Calu3 (cell line): ENCODE results near the gene ARL13A. TPM values are rescaled to one million over a fixed set of nuclear protein-coding genes. Genes with fewer than 3 reads are reported as not detected.

Experiments used
- BruUV-seq: library from RNA; stranded (reverse); fragments of 400-500 nt; replicated peaks from 2 replicates; lab custom pipeline; 2021; lab: Mats Ljungman, UMichigan
- CTCF ChIA-PET: fragments of 300-600 bp; sonication (Branson Sonifier 250); formaldehyde crosslinking; loops from one replicate; lab custom pipeline; 2022; ENCODE audit warnings: antibody characterized with exemption; lab: Charles Lee
- DNase-seq: peaks from one replicate; pipeline ENCODE4 v3.0.0; 2022
- H3K27ac Mint-ChIP-seq: one replicate; pipeline ENCODE4 v1.8.0; 2022; ENCODE audit warnings: mixed read lengths; ENCODE audit not compliant: unreplicated experiment
- H3K27me3 Mint-ChIP-seq: one replicate; pipeline ENCODE4 v1.8.0; 2022; ENCODE audit warnings: mixed read lengths; ENCODE audit not compliant: unreplicated experiment
- H3K36me3 Mint-ChIP-seq: one replicate; pipeline ENCODE4 v1.8.0; 2022; ENCODE audit warnings: mild to moderate bottlenecking, moderate library complexity, mixed read lengths; ENCODE audit not compliant: insufficient read depth, unreplicated experiment
- H3K4me1 Mint-ChIP-seq: one replicate; pipeline ENCODE4 v1.8.0; 2022; ENCODE audit warnings: mild to moderate bottlenecking, low read depth, mixed read lengths; ENCODE audit not compliant: unreplicated experiment
- H3K4me3 Mint-ChIP-seq: one replicate; pipeline ENCODE4 v1.8.0; 2022; ENCODE audit warnings: mild to moderate bottlenecking, low read depth, moderate library complexity, mixed read lengths; ENCODE audit not compliant: unreplicated experiment
- H3K9me3 Mint-ChIP-seq: one replicate; pipeline ENCODE4 v1.8.0; 2022; ENCODE audit warnings: low read depth, mixed read lengths; ENCODE audit not compliant: unreplicated experiment
- intact Hi-C: fragments of 100-400 bp; cut with micrococcal nuclease; formaldehyde crosslinking; loops from one replicate; pipeline ENCODE4 v1.10.0; 2022; ENCODE audit not compliant: unreplicated experiment
- total RNA-seq: library from RNA; stranded (reverse); gene quantifications from 2 replicates; pipeline ENCODE4 v1.2.3, GENCODE V29; 2022
- TF ChIP-seq, protein P1 (sequence below): fragments of 200-600 bp; IDR thresholded peaks from one replicate; pipeline ENCODE4 v1.8.0; 2022; ENCODE audit warnings: antibody characterized with exemption; ENCODE audit not compliant: unreplicated experiment

ARL13A gene
- total RNA-seq, 1 experiment from 2014 or later, result not detected

DNA sequence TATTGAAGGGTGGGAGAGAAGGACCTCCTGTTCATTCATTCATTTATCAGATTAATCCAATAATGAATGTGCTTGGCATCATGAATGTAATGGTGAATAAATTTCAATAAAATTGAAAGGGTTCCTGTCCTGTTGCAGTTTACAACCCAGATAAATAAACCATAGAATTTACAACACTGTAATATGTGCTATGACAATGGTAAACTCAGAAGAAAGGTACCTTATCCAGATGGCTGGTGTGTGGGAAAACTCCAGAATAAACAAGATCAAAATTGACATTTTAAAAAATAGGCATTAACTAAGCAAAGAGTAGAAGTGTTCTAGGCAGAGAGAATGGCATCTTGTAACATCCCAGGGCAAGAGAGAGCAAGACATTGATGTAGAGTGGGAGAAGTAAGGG, 15.3 kb downstream of the ARL13A start:
- Mint-ChIP-seq H3K4me1 (peaks cover 11% of the 10 kb centered on the region), H3K4me3 (no peak overlapping the region), H3K36me3 (peaks cover 12% of the 10 kb centered on the region), H3K27ac (no peak overlapping the region), H3K27me3 (no peaks in the 10 kb centered on the region), H3K9me3 (no peaks in the 10 kb centered on the region)
- intact Hi-C loops, result no loop called here
- TF ChIP-seq, protein P1, sequence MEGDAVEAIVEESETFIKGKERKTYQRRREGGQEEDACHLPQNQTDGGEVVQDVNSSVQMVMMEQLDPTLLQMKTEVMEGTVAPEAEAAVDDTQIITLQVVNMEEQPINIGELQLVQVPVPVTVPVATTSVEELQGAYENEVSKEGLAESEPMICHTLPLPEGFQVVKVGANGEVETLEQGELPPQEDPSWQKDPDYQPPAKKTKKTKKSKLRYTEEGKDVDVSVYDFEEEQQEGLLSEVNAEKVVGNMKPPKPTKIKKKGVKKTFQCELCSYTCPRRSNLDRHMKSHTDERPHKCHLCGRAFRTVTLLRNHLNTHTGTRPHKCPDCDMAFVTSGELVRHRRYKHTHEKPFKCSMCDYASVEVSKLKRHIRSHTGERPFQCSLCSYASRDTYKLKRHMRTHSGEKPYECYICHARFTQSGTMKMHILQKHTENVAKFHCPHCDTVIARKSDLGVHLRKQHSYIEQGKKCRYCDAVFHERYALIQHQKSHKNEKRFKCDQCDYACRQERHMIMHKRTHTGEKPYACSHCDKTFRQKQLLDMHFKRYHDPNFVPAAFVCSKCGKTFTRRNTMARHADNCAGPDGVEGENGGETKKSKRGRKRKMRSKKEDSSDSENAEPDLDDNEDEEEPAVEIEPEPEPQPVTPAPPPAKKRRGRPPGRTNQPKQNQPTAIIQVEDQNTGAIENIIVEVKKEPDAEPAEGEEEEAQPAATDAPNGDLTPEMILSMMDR, result no peak
- DNase-seq, result no peak
- BruUV-seq, result no TSS peak
- CTCF ChIA-PET, result no interaction called here

DNA sequence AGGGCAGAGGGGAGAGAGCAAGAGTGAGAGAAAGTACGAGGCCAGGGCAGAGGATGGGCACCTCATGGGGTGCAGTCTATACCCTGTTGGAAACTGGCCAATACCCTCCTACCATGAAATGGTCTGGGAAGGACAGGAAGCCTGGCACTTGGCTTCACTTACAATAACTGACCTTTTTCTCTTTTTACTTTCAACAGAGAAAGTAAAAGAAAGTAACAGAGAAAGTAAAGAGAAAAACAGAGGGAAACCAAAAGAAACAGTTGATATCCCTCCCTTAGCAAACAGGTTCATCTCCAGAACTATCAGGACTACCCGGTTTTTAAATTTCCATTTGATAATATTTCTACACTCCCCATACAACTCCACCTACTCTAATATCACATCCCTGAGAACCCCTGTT, 20.6 kb downstream of the ARL13A start:
- H3K36me3 Mint-ChIP-seq, result no peaks in the 10 kb centered on the region
- TF ChIP-seq, protein P1, result no peak
- CTCF ChIA-PET, result no interaction called here
- no peaks in the 10 kb centered on the region for H3K27me3 Mint-ChIP-seq
- no TSS peak for BruUV-seq
- no peak overlapping the region for H3K27ac Mint-ChIP-seq
- H3K9me3 Mint-ChIP-seq, result no peaks in the 10 kb centered on the region
- no peak for DNase-seq
- peaks cover 23% of the 10 kb centered on the region for H3K4me1 Mint-ChIP-seq
- intact Hi-C loops, result loop anchor here (10.0 kb wide), 1 partner anchor 95 kb away; no protein-coding TSS in a partner anchor
- H3K4me3 Mint-ChIP-seq, result no peak overlapping the region

DNA sequence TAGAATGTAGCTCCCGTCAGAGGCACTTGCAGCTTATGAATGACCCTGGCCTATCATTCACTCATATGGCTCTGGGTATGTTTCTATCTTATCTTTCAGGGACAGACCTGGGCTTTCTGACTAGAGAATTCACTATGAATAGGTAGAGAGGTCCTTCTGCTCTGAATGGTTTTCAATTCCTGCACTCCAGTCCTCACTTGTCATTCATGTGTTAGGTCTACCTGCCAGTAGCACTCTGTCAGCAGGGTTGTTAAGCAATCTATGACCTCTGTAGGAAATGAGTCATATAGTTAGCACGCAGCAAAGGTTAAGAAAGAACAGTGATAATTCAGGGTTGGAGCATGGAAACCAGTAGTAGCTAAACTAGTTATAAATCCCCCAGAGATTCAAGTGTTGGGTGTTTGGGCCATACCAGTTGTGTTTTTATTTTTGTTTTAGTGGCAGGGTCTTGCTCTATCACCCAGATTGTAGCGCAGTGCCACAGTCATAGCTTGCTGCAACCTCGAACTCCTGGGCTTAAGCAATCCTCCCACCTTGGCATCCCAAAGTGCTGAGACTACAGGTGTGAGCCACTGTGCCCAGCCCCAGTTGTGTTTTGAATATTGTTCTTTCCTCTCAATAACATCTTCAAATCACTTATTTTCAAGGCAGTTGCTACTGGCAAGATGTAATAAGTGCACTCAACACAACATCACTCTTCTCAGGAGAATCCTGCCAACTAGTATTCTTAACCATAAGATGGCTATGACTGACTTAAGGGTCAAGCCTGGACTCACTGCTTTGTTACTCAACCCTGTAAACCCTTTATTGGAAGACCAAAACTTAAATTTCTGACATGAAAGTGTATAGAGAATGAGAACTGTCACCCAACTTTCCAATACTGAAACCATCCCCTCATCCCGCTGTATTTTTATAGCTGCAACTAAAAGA, 25.1 kb downstream of the ARL13A start:
- no peaks in the 10 kb centered on the region for H3K9me3 Mint-ChIP-seq
- CTCF ChIA-PET, result interaction anchor here (0.6 kb wide), 1 partner anchor 58 kb away, joined by 3 read pairs; no protein-coding TSS in a partner anchor
- intact Hi-C loops, result loop anchor here (10.0 kb wide), 1 partner anchor 100 kb away; no protein-coding TSS in a partner anchor
- TF ChIP-seq, protein P1, result no peak
- peak overlapping the region; percentile 56 for H3K27ac Mint-ChIP-seq
- BruUV-seq, result no TSS peak
- DNase-seq, result peak; percentile 22
- no peaks in the 10 kb centered on the region for H3K27me3 Mint-ChIP-seq
- H3K4me3 Mint-ChIP-seq, result peak overlapping the region; percentile 33
- peaks cover 25% of the 10 kb centered on the region for H3K4me1 Mint-ChIP-seq
- no peaks in the 10 kb centered on the region for H3K36me3 Mint-ChIP-seq

DNA sequence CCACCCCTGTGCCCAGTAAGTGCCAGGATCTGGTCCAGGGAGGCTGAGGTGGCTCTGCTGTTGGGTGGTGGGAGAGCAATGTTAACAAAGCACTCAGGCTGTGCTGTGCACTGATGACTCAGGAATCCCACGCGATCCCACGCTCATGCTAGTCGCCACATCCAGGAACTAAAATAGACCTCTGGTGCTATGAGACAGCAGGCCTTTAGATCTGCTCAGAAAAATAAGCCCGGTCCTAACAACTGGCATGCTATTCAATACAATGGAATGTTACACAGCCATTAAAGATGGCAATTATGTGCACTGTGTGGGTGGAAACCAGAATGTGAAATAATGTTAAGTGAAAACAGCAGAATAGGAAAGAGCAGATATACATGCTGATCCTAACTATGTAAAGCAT, 26.0 kb downstream of the ARL13A start:
- TF ChIP-seq, protein P1, result no peak
- no TSS peak for BruUV-seq
- no peak for DNase-seq

More for the DNA sequence above, 26.0 kb downstream of the ARL13A start:
- intact Hi-C loops, result loop anchor here (10.0 kb wide), 1 partner anchor 101 kb away; no protein-coding TSS in a partner anchor
- H3K9me3 Mint-ChIP-seq, result no peaks in the 10 kb centered on the region
- no peak overlapping the region for H3K4me3 Mint-ChIP-seq
- CTCF ChIA-PET, result no interaction called here
- no peaks in the 10 kb centered on the region for H3K27me3 Mint-ChIP-seq
- H3K4me1 Mint-ChIP-seq, result peaks cover 25% of the 10 kb centered on the region
- no peak overlapping the region for H3K27ac Mint-ChIP-seq
- no peaks in the 10 kb centered on the region for H3K36me3 Mint-ChIP-seq
